ENCODE data around the gene SNX6. TPM values are rescaled to one million over a fixed set of nuclear protein-coding genes. Genes with fewer than 3 reads are reported as not detected.
"Not testable (repeated sequence)": the region's sequence is repeated elsewhere in the genome, so short reads cannot be mapped to it uniquely, and the experiment has no call there.

Gene SNX6
- total and polyA plus RNA-seq, 9 of the 15 experiments (the other 6 are each of a cell fraction or from before 2014, with no cell fraction given) = 34.6 to 111 (median 57.5) TPM

DNA sequence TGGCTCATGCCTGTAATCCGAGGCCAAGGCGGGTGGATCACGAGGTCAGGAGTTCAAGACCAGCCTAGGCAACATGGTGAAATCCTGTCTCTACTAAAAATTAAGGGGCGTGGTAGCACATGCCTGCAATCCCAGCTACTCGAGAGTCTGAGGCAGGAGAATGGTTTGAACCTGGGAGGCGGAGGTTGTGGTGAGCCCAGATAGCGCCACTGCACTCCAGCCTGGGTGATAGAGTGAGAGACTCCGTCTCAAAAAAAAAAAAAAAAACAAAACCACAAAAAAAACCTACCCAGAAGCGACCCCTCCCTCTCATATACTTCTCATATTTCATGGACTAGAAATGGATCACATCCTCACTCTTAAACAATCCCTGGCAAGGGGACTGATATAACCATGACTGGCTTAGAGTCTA, 4.4 kb upstream of the SNX6 start (continued):
- TF ChIP-seq, protein P1, sequence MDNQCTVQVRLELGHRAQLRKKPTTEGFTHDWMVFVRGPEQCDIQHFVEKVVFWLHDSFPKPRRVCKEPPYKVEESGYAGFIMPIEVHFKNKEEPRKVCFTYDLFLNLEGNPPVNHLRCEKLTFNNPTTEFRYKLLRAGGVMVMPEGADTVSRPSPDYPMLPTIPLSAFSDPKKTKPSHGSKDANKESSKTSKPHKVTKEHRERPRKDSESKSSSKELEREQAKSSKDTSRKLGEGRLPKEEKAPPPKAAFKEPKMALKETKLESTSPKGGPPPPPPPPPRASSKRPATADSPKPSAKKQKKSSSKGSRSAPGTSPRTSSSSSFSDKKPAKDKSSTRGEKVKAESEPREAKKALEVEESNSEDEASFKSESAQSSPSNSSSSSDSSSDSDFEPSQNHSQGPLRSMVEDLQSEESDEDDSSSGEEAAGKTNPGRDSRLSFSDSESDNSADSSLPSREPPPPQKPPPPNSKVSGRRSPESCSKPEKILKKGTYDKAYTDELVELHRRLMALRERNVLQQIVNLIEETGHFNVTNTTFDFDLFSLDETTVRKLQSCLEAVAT (IDR thresholded peaks at IDR 0.05) = peak in 1 of 2 experiments; percentile 86; a peak in 1 of 4 replicates
- TF ChIP-seq NBN (IDR thresholded peaks at IDR 0.05; ENCODE audit: low read depth) = 0 out of 2 replicates have a peak, but pooled peaks have one; percentile 42
- 0 out of 2 replicates have a peak, but pooled peaks have one; percentile 34 for TF ChIP-seq CEBPB (tag; IDR thresholded peaks at IDR 0.05)
- peak; percentile 60; the same call in 1 of the 2 replicates for TF ChIP-seq SMARCA4 (IDR thresholded peaks at IDR 0.05)
- TF ChIP-seq CXXC5 (CRISPR knock-in tag; IDR thresholded peaks at IDR 0.05) = peak; percentile 38; the same call in 1 of the 2 replicates
- TF ChIP-seq NR2C2 (CRISPR knock-in tag; IDR thresholded peaks at IDR 0.05) = not testable (repeated sequence)
- peak; percentile 64; the same call in 1 of the 2 replicates for TF ChIP-seq NR2C2 (tag; IDR thresholded peaks at IDR 0.05)
- TF ChIP-seq ZNF384 (IDR thresholded peaks at IDR 0.05; ENCODE audit: low read depth, low read length) = peak; percentile 91
- TF ChIP-seq, protein P2, sequence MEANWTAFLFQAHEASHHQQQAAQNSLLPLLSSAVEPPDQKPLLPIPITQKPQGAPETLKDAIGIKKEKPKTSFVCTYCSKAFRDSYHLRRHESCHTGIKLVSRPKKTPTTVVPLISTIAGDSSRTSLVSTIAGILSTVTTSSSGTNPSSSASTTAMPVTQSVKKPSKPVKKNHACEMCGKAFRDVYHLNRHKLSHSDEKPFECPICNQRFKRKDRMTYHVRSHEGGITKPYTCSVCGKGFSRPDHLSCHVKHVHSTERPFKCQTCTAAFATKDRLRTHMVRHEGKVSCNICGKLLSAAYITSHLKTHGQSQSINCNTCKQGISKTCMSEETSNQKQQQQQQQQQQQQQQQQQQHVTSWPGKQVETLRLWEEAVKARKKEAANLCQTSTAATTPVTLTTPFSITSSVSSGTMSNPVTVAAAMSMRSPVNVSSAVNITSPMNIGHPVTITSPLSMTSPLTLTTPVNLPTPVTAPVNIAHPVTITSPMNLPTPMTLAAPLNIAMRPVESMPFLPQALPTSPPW (CRISPR knock-in tag; IDR thresholded peaks at IDR 0.05) = peak; percentile 44
- TF ChIP-seq RAD51 (IDR thresholded peaks at IDR 0.05; ENCODE audit: borderline replicate concordance, low read depth) = peak; percentile 25; the same call in 1 of the 2 replicates
- peak; percentile 63 for TF ChIP-seq TCF3 (CRISPR knock-in tag; IDR thresholded peaks at IDR 0.05)
- TF ChIP-seq HDAC2 (IDR thresholded peaks at IDR 0.05) = peak; percentile 68; the same call in 1 of the 2 replicates
- TF ChIP-seq HDAC1 (IDR thresholded peaks at IDR 0.05) = peak in 1 of 2 experiments; percentile 41; a peak in 1 of 4 replicates

All from K562 (cell line).